Measurements from ENCODE around the gene AKAP7. TPM values are rescaled to one million over a fixed set of nuclear protein-coding genes. Genes with fewer than 3 reads are reported as not detected.
"Not testable (repeated sequence)": the region's sequence is repeated elsewhere in the genome, so short reads cannot be mapped to it uniquely, and the experiment has no call there.

The AKAP7 gene
- total and polyA plus RNA-seq, 3 donors from 2014 or later, result 16.5 to 32.4 (median 29.3) TPM

- H3K27ac ChIP-seq, result no peak overlapping the region
- H3K9me3 ChIP-seq, result no peaks in the 10 kb centered on the region
- 92 to 93% methylated on average over 2 of the region's 2 CpGs for WGBS, 2 donors
- no peak overlapping the region for H3K4me3 ChIP-seq
- intact Hi-C loops (cut with DNase I; ENCODE audit: low total_unique reads), result no loop called here
- H3K4me1 ChIP-seq, result peaks cover under 1% of the 10 kb centered on the region
- H3K36me3 ChIP-seq (ENCODE audit: low read depth, missing control alignments), result no peaks in the 10 kb centered on the region
- no peaks in the 10 kb centered on the region for H3K27me3 ChIP-seq
- TF ChIP-seq POLR2A (IDR thresholded peaks at IDR 0.05) (no peak), CTCF (IDR thresholded peaks at IDR 0.05) (no peak)
- no peak for DNase-seq
Measured at GRCh38 chr6:131257104-131257503, 121.8 kb downstream of the AKAP7 start.

GRCh38 chr6:131258010-131258652 lies 122.9 kb downstream of the AKAP7 start:
- DNase-seq, result no peak
- intact Hi-C loops (cut with DNase I; ENCODE audit: low total_unique reads), result no loop called here
- H3K4me3 ChIP-seq, result no peak overlapping the region
- H3K27ac ChIP-seq, result no peak overlapping the region
- H3K36me3 ChIP-seq (ENCODE audit: low read depth, missing control alignments), result no peaks in the 10 kb centered on the region
- TF ChIP-seq CTCF (IDR thresholded peaks at IDR 0.05) (no peak), POLR2A (IDR thresholded peaks at IDR 0.05) (no peak)
- no peaks in the 10 kb centered on the region for H3K4me1 ChIP-seq
- WGBS, 2 donors, result 83 to 86% methylated on average over 2 of the region's 2 CpGs
- H3K9me3 ChIP-seq, result no peaks in the 10 kb centered on the region
- H3K27me3 ChIP-seq, result no peaks in the 10 kb centered on the region

GRCh38 chr6:131258816-131259476 lies 123.7 kb downstream of the AKAP7 start:
- TF ChIP-seq CTCF (IDR thresholded peaks at IDR 0.05) (no peak), POLR2A (IDR thresholded peaks at IDR 0.05) (no peak)
- H3K27ac ChIP-seq, result no peak overlapping the region

GRCh38 chr6:131260960-131261359 lies 125.7 kb downstream of the AKAP7 start:
- H3K4me3 ChIP-seq; H3K36me3 ChIP-seq (ENCODE audit: low read depth, missing control alignments); H3K9me3 ChIP-seq; H3K27me3 ChIP-seq; H3K4me1 ChIP-seq; intact Hi-C loops (cut with DNase I; ENCODE audit: low total_unique reads); DNase-seq; H3K27ac ChIP-seq: not testable (repeated sequence)
- 81 to 82% methylated on average over 6 of the region's 6 CpGs for WGBS, 2 donors

More at GRCh38 chr6:131258816-131259476, 123.7 kb downstream of the AKAP7 start:
- DNase-seq, result no peak
- Histone ChIP-seq H3K9me3 (no peaks in the 10 kb centered on the region), H3K27me3 (no peaks in the 10 kb centered on the region), H3K36me3 (ENCODE audit: low read depth, missing control alignments) (no peaks in the 10 kb centered on the region), H3K4me3 (no peak overlapping the region), H3K4me1 (no peaks in the 10 kb centered on the region)
- WGBS, 2 donors, result 61 to 63% methylated on average over 4 of the region's 4 CpGs
- intact Hi-C loops (cut with DNase I; ENCODE audit: low total_unique reads), result no loop called here

GRCh38 chr6:131262060-131262459 lies 126.8 kb downstream of the AKAP7 start:
- WGBS, 2 donors, result 92 to 96% methylated on average over 3 of the region's 3 CpGs
- no peak for DNase-seq
- H3K27ac ChIP-seq, result no peak overlapping the region

More at GRCh38 chr6:131262060-131262459, 126.8 kb downstream of the AKAP7 start:
- Histone ChIP-seq H3K36me3 (ENCODE audit: low read depth, missing control alignments) (no peaks in the 10 kb centered on the region), H3K9me3 (no peaks in the 10 kb centered on the region), H3K4me3 (no peak overlapping the region), H3K27me3 (no peaks in the 10 kb centered on the region), H3K4me1 (no peaks in the 10 kb centered on the region)
- intact Hi-C loops (cut with DNase I; ENCODE audit: low total_unique reads), result no loop called here
- TF ChIP-seq POLR2A (IDR thresholded peaks at IDR 0.05) (no peak), CTCF (IDR thresholded peaks at IDR 0.05) (no peak)

Data from testis (tissue), 3 donors.